ENCODE measurements around the gene NTNG2.

Gene NTNG2

DNA sequence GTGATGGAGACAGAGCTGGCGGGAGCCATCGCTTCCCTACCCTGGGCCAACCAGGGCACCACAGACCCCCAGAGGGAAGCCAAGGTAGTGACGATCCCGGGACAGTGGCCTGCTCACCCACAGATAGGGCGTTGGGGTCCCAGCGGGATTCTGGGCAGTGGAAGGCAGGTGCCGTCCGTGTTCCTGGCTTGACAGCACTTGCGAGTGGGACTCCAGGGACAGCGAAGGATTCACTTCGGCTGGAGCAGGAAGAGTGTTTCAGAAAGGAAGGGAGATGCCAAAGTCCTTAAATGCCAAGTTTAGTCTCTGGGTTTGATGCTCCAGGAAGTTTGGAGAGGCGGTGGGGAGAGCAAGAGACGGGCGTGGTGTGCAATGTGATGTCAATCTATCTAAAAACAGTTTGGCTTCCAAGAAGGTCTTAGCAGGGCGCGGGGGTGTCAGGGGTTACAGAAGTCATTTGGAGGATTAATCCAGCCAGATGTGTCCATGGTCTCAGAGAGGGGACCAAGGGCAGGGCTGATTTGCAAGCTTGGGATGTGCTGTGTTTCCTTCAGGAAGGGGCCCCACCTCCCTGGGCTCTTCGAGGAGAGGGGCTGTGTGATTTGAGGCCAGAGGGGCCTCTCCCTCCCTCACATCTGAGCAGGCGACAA lies 74.9 kb downstream of the NTNG2 start:
- no peak for DNase-seq (ENCODE audit: low read depth)

DNA sequence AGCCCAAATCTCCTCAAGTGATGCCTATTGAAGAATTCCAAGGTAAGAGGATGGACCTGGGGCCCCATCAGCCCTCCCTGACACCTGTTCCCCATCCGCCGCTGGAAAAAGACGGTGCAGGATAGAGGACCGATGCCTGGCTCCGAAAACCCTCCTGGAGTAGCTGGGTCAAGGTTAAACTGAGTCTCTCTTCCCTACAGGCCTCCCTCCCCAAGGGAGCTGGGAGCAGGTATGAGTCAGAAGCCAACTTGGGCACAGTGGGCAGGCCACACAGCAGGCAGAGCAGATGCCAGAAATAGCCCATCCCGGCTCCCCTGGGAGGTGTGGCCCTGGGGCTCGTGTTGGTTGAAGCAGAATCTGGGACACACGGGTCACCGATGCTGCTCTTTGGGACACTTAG lies 75.6 kb downstream of the NTNG2 start:
- no peak for DNase-seq (ENCODE audit: low read depth)

GRCh38 chr9:132238026-132238972 lies 76.4 kb downstream of the NTNG2 start:
- DNase-seq (ENCODE audit: low read depth): no peak

DNA sequence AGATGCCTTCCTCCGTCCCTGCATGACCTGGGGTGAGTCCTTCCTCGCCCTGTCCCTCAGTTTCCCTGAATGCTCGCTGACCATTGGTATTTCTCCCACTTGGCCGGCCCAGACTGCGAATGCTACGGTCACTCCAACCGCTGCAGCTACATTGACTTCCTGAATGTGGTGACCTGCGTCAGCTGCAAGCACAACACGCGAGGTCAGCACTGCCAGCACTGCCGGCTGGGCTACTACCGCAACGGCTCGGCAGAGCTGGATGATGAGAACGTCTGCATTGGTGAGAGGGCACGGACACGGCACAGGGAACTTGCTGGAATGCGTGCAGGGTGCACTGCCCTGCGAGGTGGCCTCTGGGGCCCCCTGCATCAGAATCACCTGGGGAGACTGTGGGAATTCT lies 77.1 kb downstream of the NTNG2 start:
- DNase-seq (ENCODE audit: low read depth): no peak

GRCh38 chr9:132239518-132239917 lies 77.7 kb downstream of the NTNG2 start:
- DNase-seq (ENCODE audit: low read depth): no peak

GRCh38 chr9:132239999-132240840 lies 78.4 kb downstream of the NTNG2 start:
- DNase-seq (ENCODE audit: low read depth): no peak

DNA sequence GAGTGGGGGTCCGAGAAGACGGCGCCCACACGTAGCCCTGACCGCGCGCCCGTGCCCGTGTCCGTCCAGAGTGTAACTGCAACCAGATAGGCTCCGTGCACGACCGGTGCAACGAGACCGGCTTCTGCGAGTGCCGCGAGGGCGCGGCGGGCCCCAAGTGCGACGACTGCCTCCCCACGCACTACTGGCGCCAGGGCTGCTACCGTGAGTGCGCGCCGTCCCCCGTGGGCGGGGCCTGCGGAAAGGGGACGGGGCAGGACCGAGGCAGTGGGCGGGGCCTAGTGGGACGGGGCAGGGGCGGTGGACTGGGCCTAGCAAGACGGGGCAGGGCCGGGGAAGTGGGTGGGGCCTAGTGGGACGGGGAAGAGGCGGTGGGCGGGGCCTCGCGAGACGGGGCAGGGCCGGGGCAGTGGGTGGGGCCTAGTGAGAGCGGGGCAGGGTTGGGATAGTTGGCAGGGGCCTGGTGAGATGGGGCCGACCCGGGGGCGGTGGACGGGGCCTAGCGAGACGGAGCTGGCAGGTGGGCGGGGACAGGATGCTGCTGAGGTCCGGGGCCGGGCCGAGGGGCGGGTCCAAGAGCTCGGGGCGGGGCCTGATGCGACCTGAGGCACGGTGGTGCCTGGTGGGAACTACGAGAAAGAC lies 79.1 kb downstream of the NTNG2 start:
- peak; percentile 46 for DNase-seq (ENCODE audit: low read depth)

GRCh38 chr9:132241483-132241839 lies 79.6 kb downstream of the NTNG2 start:
- DNase-seq (ENCODE audit: low read depth): no peak

DNA sequence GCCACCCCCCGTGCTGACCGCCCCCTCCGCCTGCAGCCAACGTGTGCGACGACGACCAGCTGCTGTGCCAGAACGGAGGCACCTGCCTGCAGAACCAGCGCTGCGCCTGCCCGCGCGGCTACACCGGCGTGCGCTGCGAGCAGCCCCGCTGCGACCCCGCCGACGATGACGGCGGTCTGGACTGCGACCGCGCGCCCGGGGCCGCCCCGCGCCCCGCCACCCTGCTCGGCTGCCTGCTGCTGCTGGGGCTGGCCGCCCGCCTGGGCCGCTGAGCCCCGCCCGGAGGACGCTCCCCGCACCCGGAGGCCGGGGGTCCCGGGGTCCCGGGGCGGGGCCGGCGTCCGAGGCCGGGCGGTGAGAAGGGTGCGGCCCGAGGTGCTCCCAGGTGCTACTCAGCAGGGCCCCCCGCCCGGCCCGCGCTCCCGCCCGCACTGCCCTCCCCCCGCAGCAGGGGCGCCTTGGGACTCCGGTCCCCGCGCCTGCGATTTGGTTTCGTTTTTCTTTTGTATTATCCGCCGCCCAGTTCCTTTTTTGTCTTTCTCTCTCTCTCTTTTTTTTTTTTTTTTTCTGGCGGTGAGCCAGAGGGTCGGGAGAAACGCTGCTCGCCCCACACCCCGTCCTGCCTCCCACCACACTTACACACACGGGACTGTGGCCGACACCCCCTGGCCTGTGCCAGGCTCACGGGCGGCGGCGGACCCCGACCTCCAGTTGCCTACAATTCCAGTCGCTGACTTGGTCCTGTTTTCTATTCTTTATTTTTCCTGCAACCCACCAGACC lies 80.2 kb downstream of the NTNG2 start:
- DNase-seq (ENCODE audit: low read depth): no peak

GRCh38 chr9:132242621-132243155 lies 80.8 kb downstream of the NTNG2 start:
- no peak for DNase-seq (ENCODE audit: low read depth)

DNA sequence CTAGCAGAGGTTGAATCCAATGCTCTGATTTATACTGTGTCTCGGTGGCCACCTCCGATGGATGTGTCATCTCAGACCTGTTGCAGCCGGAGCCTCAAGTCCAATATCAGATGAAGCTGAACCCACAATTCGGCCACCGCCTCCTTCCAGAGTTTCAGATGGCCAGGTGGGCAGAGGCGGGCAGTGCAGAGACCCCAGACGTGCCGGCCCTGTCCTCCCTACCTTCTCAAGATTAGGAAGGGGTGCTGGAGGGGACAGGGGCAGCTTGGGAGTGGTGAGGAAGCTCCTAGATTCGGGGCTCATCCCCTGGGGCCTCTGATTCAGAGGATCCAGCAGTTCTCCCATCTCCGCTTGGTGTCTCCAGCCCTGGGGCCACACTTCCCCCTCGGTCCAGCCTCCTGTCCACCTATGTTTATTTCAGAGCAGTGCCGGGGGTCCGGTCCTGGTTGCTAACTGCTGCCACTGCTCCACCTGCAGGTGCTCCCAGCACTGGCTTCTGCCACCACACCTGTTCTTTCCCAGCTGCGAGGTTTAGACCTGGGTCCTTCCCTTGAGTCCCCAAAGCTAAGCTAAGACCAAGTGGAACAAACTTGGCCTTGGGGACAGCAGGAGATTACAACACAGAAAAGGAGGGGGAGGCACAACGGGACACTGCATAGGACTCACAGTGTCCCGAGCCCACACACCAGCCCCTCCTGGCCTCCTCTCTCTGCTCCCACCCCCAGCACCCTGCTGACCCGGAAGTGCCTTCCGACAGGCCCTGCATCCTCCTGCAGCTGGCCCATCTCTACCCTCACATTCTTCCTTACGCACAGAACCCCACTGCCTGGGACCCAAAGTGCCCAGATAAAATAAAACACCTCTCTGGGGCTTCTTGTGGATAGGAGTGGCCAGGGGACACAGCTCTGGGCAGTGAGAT lies 81.6 kb downstream of the NTNG2 start:
- no peak for DNase-seq (ENCODE audit: low read depth)

DNA sequence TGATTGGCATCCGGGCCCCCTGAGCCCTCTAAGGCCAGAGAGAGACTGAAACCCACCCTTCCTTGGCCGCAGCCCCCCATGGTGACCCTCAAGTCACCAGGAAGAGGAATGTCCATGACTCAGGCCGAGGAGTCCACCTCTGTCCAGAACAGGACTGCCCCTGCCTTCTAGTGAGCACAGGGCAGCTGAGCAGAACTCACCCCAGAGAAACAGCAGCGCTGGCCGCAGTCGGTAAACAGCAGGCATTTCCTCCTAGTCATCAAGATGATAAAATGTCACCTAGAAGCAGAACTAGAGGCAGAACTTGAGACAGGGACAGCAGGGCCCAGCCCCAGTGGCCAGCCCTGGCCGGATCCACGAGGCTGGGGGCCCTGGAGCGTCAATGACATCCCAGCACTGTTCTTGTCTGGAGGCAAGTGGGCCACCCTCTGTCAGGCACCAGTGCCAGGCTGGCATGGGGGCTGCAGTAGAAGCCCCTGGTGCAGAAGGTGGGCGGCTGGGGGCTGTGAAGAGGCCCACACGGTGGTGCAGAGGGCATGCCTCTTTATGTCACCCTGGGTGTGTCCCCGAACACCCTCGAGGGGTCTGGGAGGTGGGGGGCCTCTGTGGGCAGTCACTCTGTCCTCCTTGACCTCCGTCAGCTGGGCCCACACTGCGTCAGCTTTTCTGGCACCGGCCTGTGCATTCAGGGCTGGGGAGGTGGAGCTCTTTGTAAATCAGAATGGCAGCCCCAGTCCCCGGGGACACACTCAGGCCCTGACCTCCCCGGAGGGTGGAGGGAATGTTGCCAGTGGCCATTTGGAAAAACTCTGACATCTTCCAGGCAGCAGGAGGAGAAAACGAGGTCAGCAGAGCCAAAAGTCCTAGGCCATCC lies 83.0 kb downstream of the NTNG2 start:
- no peak for DNase-seq (ENCODE audit: low read depth)

- no peak for DNase-seq (ENCODE audit: low read depth)
These were observed 83.6 kb downstream of the NTNG2 start for GRCh38 chr9:132245465-132245864.

DNA sequence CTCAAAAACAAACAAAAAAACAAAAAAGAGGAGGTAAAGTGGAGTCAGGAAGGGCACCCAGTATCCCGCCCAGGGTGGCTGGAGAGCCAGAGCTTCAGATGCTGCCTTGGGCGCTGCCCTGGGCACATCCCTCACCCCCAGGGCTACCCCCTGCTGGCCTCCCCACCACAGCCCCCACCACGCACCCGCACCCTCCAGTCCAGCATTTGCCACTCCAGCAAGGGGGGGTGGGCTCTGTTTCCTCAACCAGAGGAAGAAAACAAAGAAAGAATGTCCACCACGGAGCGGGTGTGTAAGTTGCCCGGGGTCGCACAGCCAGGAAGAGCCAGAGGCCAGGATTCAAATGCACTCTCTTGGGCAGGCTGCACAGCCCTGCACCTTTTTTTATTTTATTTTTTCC lies 86.1 kb downstream of the NTNG2 start:
- DNase-seq (ENCODE audit: low read depth): no peak

DNA sequence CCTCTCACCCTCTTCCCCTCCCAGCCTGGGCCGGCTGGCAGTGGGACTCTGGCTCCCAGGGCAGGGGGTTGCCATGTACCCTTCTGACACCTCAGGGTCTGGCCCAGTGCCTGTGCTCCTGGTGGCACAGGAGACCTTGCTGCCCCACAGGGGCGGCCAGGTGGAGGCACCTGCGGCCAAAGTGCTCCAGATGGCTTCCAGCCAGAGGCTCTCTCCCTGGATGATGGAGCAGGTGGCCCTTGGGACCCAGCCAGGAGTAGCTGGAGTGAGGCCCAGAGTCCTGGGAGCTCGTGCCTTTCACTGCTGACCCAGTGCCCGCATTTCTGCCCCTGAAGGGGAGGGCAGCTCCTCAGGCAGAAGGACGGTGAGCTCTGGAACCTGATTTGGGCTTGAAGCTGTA lies 87.3 kb downstream of the NTNG2 start:
- DNase-seq (ENCODE audit: low read depth): no peak

DNA sequence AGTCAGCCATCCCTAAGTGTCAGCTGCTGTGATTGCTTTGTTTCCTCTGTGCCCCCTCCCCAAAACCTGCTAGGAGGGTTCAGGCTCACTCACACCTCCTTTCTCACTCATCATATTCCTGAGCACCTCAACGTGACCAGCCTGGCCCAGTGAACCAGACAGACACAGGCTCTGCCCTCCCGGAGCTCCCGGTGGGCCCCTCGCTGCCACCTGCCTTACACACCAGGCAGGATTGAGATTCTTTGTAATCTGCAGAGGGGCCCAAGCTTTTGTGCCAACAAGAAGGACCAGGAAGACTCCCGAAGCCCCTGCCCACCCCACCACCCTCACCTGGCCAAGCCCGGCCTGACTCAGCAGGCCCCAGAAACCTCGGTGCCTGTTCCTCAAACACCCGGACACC lies 87.8 kb downstream of the NTNG2 start:
- no peak for DNase-seq (ENCODE audit: low read depth)

- no peak for DNase-seq (ENCODE audit: low read depth)
These were observed 88.7 kb downstream of the NTNG2 start for GRCh38 chr9:132250324-132251262.

DNA sequence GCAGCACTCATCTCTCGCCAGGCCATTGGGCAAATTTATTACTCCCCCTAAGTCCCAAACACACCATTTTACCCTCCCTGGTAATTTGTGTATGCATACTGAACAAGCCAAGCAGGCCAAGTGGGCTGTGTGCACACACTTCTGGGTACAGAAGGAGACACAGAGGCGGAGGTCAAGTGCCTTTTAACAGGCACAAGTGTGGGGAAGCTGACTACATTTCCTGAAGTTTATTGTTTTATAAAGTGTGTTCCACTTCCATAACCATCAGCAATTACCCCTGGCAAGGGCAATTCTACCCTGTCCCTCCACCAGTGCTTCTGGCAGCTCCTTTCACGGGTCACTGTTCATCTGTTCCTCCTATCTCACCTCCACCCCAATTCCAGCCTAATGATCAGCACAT lies 99.0 kb downstream of the NTNG2 start:
- no peak for DNase-seq (ENCODE audit: low read depth)
